ENCODE measurements around the gene IFIT2. TPM values are rescaled to one million over a fixed set of nuclear protein-coding genes. Genes with fewer than 3 reads are reported as not detected.

Gene IFIT2
- total and polyA plus RNA-seq, 2 experiments from 2014 or later, result 0.10 TPM; not detected in 1

DNA sequence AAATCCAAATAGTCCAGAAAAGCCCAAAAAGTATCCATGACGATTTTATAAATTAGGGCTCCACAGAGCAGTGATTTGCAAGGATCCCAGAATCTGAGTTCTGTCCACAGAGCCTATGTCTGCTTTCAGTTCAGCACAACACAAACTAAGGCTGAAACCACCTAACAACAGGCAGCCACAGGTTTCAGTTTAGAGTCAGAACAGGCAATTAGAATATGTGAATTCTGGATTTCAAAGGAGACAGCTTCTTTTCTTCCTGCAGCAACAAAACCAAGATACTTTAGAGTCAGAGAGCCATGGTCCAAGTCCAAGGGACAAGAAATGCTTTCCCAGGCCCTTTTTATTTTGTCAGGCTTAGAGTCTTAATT, 49.5 kb downstream of the IFIT2 start:
- Mint-ChIP-seq H3K4me1 (peaks cover 53% of the 10 kb centered on the region), H3K27ac (peak overlapping the region; percentile 77), H3K36me3 (ENCODE audit: low read depth) (peaks cover 12% of the 10 kb centered on the region), H3K4me3 (no peak overlapping the region), H3K9me3 (peaks cover 11% of the 10 kb centered on the region), H3K27me3 (ENCODE audit: insufficient read depth, low read depth, poor library complexity) (no peaks in the 10 kb centered on the region)
- H3K4me1 ChIP-seq (ENCODE audit: insufficient read depth), result peaks cover 56% of the 10 kb centered on the region
- TF ChIP-seq, protein P1, sequence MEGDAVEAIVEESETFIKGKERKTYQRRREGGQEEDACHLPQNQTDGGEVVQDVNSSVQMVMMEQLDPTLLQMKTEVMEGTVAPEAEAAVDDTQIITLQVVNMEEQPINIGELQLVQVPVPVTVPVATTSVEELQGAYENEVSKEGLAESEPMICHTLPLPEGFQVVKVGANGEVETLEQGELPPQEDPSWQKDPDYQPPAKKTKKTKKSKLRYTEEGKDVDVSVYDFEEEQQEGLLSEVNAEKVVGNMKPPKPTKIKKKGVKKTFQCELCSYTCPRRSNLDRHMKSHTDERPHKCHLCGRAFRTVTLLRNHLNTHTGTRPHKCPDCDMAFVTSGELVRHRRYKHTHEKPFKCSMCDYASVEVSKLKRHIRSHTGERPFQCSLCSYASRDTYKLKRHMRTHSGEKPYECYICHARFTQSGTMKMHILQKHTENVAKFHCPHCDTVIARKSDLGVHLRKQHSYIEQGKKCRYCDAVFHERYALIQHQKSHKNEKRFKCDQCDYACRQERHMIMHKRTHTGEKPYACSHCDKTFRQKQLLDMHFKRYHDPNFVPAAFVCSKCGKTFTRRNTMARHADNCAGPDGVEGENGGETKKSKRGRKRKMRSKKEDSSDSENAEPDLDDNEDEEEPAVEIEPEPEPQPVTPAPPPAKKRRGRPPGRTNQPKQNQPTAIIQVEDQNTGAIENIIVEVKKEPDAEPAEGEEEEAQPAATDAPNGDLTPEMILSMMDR (conservative IDR thresholded peaks at IDR 0.05; ENCODE audit: low read depth in 2 of 2), result no peak
- TF ChIP-seq STAT1 (IDR thresholded peaks at IDR 0.05; ENCODE audit: unreplicated experiment) (no peak), EZH2phosphoT487 (IDR thresholded peaks at IDR 0.05; ENCODE audit: unreplicated experiment) (no peak)
- peak overlapping the region; percentile 15; the same call in 1 of the 2 replicates for H3K4me2 ChIP-seq
- DNase-seq (ENCODE audit: low spot score) (no peak), ATAC-seq (peak; percentile 24; the same call in 2 of the 3 replicates)
- H4K20me1 ChIP-seq (replicated peaks; ENCODE audit: insufficient read depth), result no peaks in the 10 kb centered on the region
- no peaks in the 10 kb centered on the region; the same call in 1 of the 2 replicates for H3K36me3 ChIP-seq (ENCODE audit: insufficient read depth)
- H2AFZ ChIP-seq, result peak overlapping the region; percentile 78; the same call in 1 of the 2 replicates
- H3K4me3 ChIP-seq, result no peak overlapping the region
- H3K27me3 ChIP-seq (ENCODE audit: insufficient read depth), result no peaks in the 10 kb centered on the region
- H3F3A ChIP-seq (replicated peaks; ENCODE audit: low read depth), result no peaks in the 10 kb centered on the region
- peak overlapping the region; percentile 62 for H3K27ac ChIP-seq (ENCODE audit: low read depth)
- no peaks in the 10 kb centered on the region for H3K79me2 ChIP-seq (replicated peaks; ENCODE audit: insufficient read depth)
- H3K9me2 ChIP-seq (ENCODE audit: insufficient read depth), result peaks cover 13% of the 10 kb centered on the region; the same call in 1 of the 2 replicates

DNA sequence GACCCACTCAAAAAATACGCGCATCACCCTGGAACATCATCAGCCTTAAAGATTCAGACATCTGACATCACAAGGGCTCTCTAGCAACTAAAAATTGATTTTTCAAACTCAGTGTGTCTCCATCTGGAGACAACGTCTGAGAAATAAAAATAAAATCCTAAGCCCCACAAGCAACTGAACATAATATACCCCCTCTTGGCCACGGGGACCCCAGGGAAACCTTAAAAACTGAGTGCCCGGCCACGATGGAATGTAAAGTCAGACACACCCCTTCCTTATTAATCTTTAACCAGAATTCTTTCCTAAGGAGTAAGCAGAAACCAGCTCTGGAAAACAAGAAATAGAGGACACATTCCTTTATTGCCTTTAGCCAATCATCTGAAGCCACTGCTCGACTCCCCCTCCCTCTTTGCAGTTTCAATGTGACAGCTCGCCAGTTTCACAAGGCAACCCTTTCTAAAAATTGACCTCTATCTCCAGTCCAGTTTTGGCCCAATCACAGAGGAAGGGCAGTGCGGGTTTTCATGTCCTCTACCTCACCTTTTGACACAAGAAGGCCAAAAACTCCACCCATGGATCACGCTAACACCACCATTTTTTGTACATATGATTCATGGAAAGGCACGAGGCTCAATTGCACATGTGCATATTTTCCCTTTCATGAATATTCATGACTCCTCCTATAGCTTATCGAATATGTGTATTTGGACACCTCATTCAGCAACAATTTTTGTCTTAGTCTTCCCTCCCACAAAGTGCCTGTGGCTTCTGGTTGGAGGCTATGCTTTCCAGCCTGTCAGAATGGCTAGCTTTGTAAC, 50.1 kb downstream of the IFIT2 start:
- peaks cover 2% of the 10 kb centered on the region for H3K27me3 Mint-ChIP-seq (ENCODE audit: insufficient read depth, low read depth, poor library complexity)
- H3K27ac Mint-ChIP-seq, result peak overlapping the region; percentile 77
- H3K4me3 ChIP-seq, result no peak overlapping the region
- H3F3A ChIP-seq (replicated peaks; ENCODE audit: low read depth), result no peaks in the 10 kb centered on the region
- no peaks in the 10 kb centered on the region for H3K27me3 ChIP-seq (ENCODE audit: insufficient read depth)
- peaks cover 56% of the 10 kb centered on the region for H3K4me1 ChIP-seq (ENCODE audit: insufficient read depth)
- peaks cover 12% of the 10 kb centered on the region for H3K36me3 Mint-ChIP-seq (ENCODE audit: low read depth)
- H3K4me2 ChIP-seq, result peak overlapping the region; percentile 15
- DNase-seq (ENCODE audit: low spot score), result no peak
- peak overlapping the region; percentile 62; the same call in 1 of the 2 replicates for H3K27ac ChIP-seq (ENCODE audit: low read depth)
- no peaks in the 10 kb centered on the region for H3K79me2 ChIP-seq (replicated peaks; ENCODE audit: insufficient read depth)
- H3K4me3 Mint-ChIP-seq, result no peak overlapping the region
- peaks cover 50% of the 10 kb centered on the region for H3K4me1 Mint-ChIP-seq
- peak overlapping the region; percentile 78; the same call in 1 of the 2 replicates for H2AFZ ChIP-seq
- peaks cover 13% of the 10 kb centered on the region; the same call in 1 of the 2 replicates for H3K9me2 ChIP-seq (ENCODE audit: insufficient read depth)
- no peaks in the 10 kb centered on the region; the same call in 1 of the 2 replicates for H3K36me3 ChIP-seq (ENCODE audit: insufficient read depth)
- peaks cover 11% of the 10 kb centered on the region for H3K9me3 Mint-ChIP-seq
- TF ChIP-seq POLR2AphosphoS5 (IDR thresholded peaks at IDR 0.05; ENCODE audit: low read depth), result no peak
- no peak for TF ChIP-seq ZNF331 (CRISPR knock-in tag; IDR thresholded peaks at IDR 0.05; ENCODE audit: low read depth)
- TF ChIP-seq, protein P2, sequence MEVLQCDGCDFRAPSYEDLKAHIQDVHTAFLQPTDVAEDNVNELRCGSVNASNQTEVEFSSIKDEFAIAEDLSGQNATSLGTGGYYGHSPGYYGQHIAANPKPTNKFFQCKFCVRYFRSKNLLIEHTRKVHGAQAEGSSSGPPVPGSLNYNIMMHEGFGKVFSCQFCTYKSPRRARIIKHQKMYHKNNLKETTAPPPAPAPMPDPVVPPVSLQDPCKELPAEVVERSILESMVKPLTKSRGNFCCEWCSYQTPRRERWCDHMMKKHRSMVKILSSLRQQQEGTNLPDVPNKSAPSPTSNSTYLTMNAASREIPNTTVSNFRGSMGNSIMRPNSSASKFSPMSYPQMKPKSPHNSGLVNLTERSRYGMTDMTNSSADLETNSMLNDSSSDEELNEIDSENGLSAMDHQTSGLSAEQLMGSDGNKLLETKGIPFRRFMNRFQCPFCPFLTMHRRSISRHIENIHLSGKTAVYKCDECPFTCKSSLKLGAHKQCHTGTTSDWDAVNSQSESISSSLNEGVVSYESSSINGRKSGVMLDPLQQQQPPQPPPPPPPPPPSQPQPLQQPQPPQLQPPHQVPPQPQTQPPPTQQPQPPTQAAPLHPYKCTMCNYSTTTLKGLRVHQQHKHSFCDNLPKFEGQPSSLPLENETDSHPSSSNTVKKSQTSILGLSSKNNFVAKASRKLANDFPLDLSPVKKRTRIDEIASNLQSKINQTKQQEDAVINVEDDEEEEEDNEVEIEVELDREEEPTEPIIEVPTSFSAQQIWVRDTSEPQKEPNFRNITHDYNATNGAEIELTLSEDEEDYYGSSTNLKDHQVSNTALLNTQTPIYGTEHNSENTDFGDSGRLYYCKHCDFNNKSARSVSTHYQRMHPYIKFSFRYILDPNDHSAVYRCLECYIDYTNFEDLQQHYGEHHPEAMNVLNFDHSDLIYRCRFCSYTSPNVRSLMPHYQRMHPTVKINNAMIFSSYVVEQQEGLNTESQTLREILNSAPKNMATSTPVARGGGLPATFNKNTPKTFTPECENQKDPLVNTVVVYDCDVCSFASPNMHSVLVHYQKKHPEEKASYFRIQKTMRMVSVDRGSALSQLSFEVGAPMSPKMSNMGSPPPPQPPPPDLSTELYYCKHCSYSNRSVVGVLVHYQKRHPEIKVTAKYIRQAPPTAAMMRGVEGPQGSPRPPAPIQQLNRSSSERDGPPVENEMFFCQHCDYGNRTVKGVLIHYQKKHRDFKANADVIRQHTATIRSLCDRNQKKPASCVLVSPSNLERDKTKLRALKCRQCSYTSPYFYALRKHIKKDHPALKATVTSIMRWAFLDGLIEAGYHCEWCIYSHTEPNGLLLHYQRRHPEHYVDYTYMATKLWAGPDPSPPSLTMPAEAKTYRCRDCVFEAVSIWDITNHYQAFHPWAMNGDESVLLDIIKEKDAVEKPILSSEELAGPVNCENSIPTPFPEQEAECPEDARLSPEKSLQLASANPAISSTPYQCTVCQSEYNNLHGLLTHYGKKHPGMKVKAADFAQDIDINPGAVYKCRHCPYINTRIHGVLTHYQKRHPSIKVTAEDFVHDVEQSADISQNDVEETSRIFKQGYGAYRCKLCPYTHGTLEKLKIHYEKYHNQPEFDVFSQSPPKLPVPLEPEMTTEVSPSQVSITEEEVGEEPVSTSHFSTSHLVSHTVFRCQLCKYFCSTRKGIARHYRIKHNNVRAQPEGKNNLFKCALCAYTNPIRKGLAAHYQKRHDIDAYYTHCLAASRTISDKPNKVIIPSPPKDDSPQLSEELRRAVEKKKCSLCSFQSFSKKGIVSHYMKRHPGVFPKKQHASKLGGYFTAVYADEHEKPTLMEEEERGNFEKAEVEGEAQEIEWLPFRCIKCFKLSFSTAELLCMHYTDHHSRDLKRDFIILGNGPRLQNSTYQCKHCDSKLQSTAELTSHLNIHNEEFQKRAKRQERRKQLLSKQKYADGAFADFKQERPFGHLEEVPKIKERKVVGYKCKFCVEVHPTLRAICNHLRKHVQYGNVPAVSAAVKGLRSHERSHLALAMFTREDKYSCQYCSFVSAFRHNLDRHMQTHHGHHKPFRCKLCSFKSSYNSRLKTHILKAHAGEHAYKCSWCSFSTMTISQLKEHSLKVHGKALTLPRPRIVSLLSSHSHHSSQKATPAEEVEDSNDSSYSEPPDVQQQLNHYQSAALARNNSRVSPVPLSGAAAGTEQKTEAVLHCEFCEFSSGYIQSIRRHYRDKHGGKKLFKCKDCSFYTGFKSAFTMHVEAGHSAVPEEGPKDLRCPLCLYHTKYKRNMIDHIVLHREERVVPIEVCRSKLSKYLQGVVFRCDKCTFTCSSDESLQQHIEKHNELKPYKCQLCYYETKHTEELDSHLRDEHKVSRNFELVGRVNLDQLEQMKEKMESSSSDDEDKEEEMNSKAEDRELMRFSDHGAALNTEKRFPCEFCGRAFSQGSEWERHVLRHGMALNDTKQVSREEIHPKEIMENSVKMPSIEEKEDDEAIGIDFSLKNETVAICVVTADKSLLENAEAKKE (CRISPR knock-in tag; IDR thresholded peaks at IDR 0.05), result no peak
- TF ChIP-seq JUNB (IDR thresholded peaks at IDR 0.05; ENCODE audit: unreplicated experiment), result no peak
- TF ChIP-seq, protein P3, sequence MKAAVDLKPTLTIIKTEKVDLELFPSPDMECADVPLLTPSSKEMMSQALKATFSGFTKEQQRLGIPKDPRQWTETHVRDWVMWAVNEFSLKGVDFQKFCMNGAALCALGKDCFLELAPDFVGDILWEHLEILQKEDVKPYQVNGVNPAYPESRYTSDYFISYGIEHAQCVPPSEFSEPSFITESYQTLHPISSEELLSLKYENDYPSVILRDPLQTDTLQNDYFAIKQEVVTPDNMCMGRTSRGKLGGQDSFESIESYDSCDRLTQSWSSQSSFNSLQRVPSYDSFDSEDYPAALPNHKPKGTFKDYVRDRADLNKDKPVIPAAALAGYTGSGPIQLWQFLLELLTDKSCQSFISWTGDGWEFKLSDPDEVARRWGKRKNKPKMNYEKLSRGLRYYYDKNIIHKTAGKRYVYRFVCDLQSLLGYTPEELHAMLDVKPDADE (IDR thresholded peaks at IDR 0.05), result no peak
- TF ChIP-seq STAT1 (IDR thresholded peaks at IDR 0.05; ENCODE audit: unreplicated experiment), result no peak
- ATAC-seq, result no peak
- H4K20me1 ChIP-seq (replicated peaks; ENCODE audit: insufficient read depth), result no peaks in the 10 kb centered on the region

Data from GM23338 (cell line).